ENCODE results near the gene ABCC11. TPM values are rescaled to one million over a fixed set of nuclear protein-coding genes. Genes with fewer than 3 reads are reported as not detected.
A peak's percentile ranks its signal among the peaks of the same experiment; 100 is the strongest.

ABCC11 gene
- polyA plus RNA-seq, 2 of the 4 experiments (the other 2 are of a cell fraction) = 0.19 to 0.21 TPM

- FAIRE-seq = no peak
- H3K27ac ChIP-seq = peak overlapping the region; percentile 84 to 94
- POLR2A ChIA-PET = no interaction called here
- peaks cover 2% of the 10 kb centered on the region; the same call in 1 of the 3 replicates for H3K9me3 ChIP-seq
- peak overlapping the region; percentile 85 for H3K4me3 ChIP-seq
- CTCF ChIA-PET = interaction anchor here (1.3 kb wide), 1 partner anchor 11 kb away, joined by 4 read pairs; no protein-coding TSS in a partner anchor
- WGBS (ENCODE audit: missing lambda C conversion rate) = 4% methylated on average over 8 of the region's 8 CpGs
- peak in 1 of 2 experiments; percentile 14; a peak in 2 of 6 replicates for ATAC-seq
- peaks cover 13% of the 10 kb centered on the region for H3K4me1 ChIP-seq
- TF ChIP-seq FOSL2 (IDR thresholded peaks at IDR 0.05) (no peak), FOSL2 (CRISPR knock-in tag; IDR thresholded peaks at IDR 0.05) (no peak), POLR2A (IDR thresholded peaks at IDR 0.05; ENCODE audit: low read length) (no peak), ZFP36 (IDR thresholded peaks at IDR 0.05; ENCODE audit: borderline replicate concordance, partially characterized antibody) (no peak), FOSB (CRISPR knock-in tag; IDR thresholded peaks at IDR 0.05) (no peak), JUN (IDR thresholded peaks at IDR 0.05) (no peak), TP53 (CRISPR knock-in tag; IDR thresholded peaks at IDR 0.05) (no peak), ZNF302 (CRISPR knock-in tag; IDR thresholded peaks at IDR 0.05) (no peak), ELK1 (IDR thresholded peaks at IDR 0.05; ENCODE audit: low read depth, low read length) (no peak), CBX8 (IDR thresholded peaks at IDR 0.05) (no peak), EHF (CRISPR knock-in tag; IDR thresholded peaks at IDR 0.05) (no peak), NPAS2 (CRISPR knock-in tag; IDR thresholded peaks at IDR 0.05; ENCODE audit: borderline replicate concordance) (no peak), BHLHE40 (IDR thresholded peaks at IDR 0.05; ENCODE audit: low read depth, low read length) (no peak), MAFK (IDR thresholded peaks at IDR 0.05; ENCODE audit: partially characterized antibody) (no peak)
- DNase-seq (ENCODE audit: low read depth in 1 of 2, low spot score in 1 of 2) = no peak
- H3K4me2 ChIP-seq = peak overlapping the region; percentile 93
Observed at GRCh38 chr16:48244863-48245195, 2.5 kb downstream of the ABCC11 start.

- CTCF ChIA-PET = interaction anchor here (0.7 to 1.3 kb wide), 2 partner anchors 11 to 78 kb away, joined by 3 to 4 read pairs; no protein-coding TSS in a partner anchor
Observed at GRCh38 chr16:48244080-48244862, 3.1 kb downstream of the ABCC11 start, which contains the start of gene LONP2. Gene LONP2 (plus strand): TSS chr16:48244300. CDS start chr16:48244389, 89 bp downstream.

More at GRCh38 chr16:48244080-48244862, 3.1 kb downstream of the ABCC11 start, which contains the start of gene LONP2:
- DNase-seq (ENCODE audit: low read depth in 1 of 2, low spot score in 1 of 2) (peak; percentile 76 to 94), ATAC-seq (peak; percentile 100), FAIRE-seq (no peak)
- POLR2A ChIA-PET = no interaction called here
- H3K4me3 ChIP-seq = peak within 1 kb of the TSS; percentile 85
- under 1% methylated on average over 33 of the region's 63 CpGs for WGBS (ENCODE audit: missing lambda C conversion rate)
- H3K27ac ChIP-seq = peak within 1 kb of the TSS; percentile 84 to 94
- H3K4me1 ChIP-seq = peaks cover 13% of the 10 kb centered on the region
- peaks cover 2% of the 10 kb centered on the region; the same call in 1 of the 3 replicates for H3K9me3 ChIP-seq
- TF ChIP-seq ZNF302 (CRISPR knock-in tag; IDR thresholded peaks at IDR 0.05) = no peak
- peak; percentile 54; the same call in 1 of the 2 replicates for TF ChIP-seq KDM5A (IDR thresholded peaks at IDR 0.05)
- TF ChIP-seq E2F6 (IDR thresholded peaks at IDR 0.05; ENCODE audit: borderline replicate concordance, low read depth) = peak; percentile 58
- 0 out of 2 replicates have a peak, but pooled peaks have one; percentile 29 for TF ChIP-seq PBX3 (IDR thresholded peaks at IDR 0.05)
- TF ChIP-seq FOSB (CRISPR knock-in tag; IDR thresholded peaks at IDR 0.05) = no peak
- TF ChIP-seq JUN (IDR thresholded peaks at IDR 0.05) = peak; percentile 63 to 81; a peak in 4 of 5 replicates
- TF ChIP-seq POLR2A (IDR thresholded peaks at IDR 0.05; ENCODE audit: low read length) = peak; percentile 60
- TF ChIP-seq MAX (IDR thresholded peaks at IDR 0.05) = peak; percentile 82
- TF ChIP-seq PHF8 (IDR thresholded peaks at IDR 0.05; ENCODE audit: borderline replicate concordance, low read depth) = peak; percentile 93
- peak; percentile 22; the same call in 1 of the 2 replicates for TF ChIP-seq MYC (IDR thresholded peaks at IDR 0.05; ENCODE audit: borderline replicate concordance, low read length)
- TF ChIP-seq HMGXB4 (CRISPR knock-in tag; IDR thresholded peaks at IDR 0.05; ENCODE audit: borderline replicate concordance) = no peak
- peak within 1 kb of the TSS; percentile 93 for H3K4me2 ChIP-seq
